HepG2 (cell line): ENCODE results near the gene BARX1. TPM values are rescaled to one million over a fixed set of nuclear protein-coding genes. Genes with fewer than 3 reads are reported as not detected.

Experiments used
- ATAC-seq: fragments of 200-7000 bp; cut with Tn5 transposase; 3 replicates; pipeline ENCODE4 v1.9.1; 2020; ENCODE audit warnings: mild to moderate bottlenecking, moderate library complexity
- BruUV-seq: library from RNA; stranded (reverse); fragments of 400-500 nt; replicated peaks from 2 replicates; lab custom pipeline; 2021; lab: Mats Ljungman, UMichigan
- CTCF ChIA-PET: fragments of 300-600 bp; formaldehyde crosslinking; extraction: SDS; loops from one replicate; lab custom pipeline; 2021; ENCODE audit warnings: low total read pairs, inconsistent platforms, low intra/inter-chr PET ratio; lab: Yijun Ruan, JAX
- POLR2A ChIA-PET: fragments of 350-600 bp; sonication (Branson Sonifier 250); formaldehyde crosslinking; loops from one replicate; lab custom pipeline; 2020; ENCODE audit warnings: antibody characterized with exemption, inconsistent platforms; lab: Yijun Ruan, JAX
- DNase-seq: peaks from one replicate; pipeline ENCODE4 v3.0.0-alpha.2; 2015; ENCODE audit warnings: low spot score
- FAIRE-seq: peaks from 3 replicates; lab custom pipeline; 2011; peaks lifted over from hg19 to GRCh38; lab: Jason Lieb, UNC
- H2AFZ ChIP-seq: one replicate; pipeline ENCODE4 v1.6.1; 2011; ENCODE audit warnings: low read length, inconsistent platforms
- H3K27ac ChIP-seq: fragments of 300-600 bp; 3 replicates; pipeline ENCODE4 v1.8.0; 2011; ENCODE audit warnings: mixed run types, mild to moderate bottlenecking, mixed read lengths, low read length, inconsistent platforms; ENCODE audit not compliant: insufficient read depth; ENCODE audit errors: extremely low read length
- H3K27me3 ChIP-seq, 2 experiments: fragments of 200-600 bp in 1 of 2; 2 replicates in 1 of 2; 3 replicates in 1 of 2; pipeline versions ENCODE4 v1.6.0 to v1.8.0; 2011; ENCODE audit warnings: low read length in 2 of 2, mild to moderate bottlenecking in 2 of 2, moderate library complexity in 2 of 2, inconsistent platforms in 1 of 2; ENCODE audit not compliant: insufficient read depth in 2 of 2, control insufficient read depth in 1 of 2
- H3K36me3 ChIP-seq, 2 experiments: fragments of 200-600 bp in 1 of 2; replicated peaks in 1 of 2; 2 replicates in 1 of 2; 3 replicates in 1 of 2; pipeline versions ENCODE4 v1.5.1 to v1.8.0; 2011; ENCODE audit warnings: low read length in 2 of 2, inconsistent platforms in 1 of 2; ENCODE audit not compliant: insufficient read depth in 2 of 2, control insufficient read depth in 1 of 2
- H3K4me1 ChIP-seq: 2 replicates; pipeline ENCODE4 v1.5.1; 2012; ENCODE audit warnings: low read length, inconsistent platforms; ENCODE audit not compliant: insufficient read depth
- H3K4me2 ChIP-seq: 2 replicates; pipeline ENCODE4 v1.6.0; 2011; ENCODE audit warnings: low read depth, low read length, inconsistent platforms
- H3K4me3 ChIP-seq, 3 experiments: fragments of 200-600 bp in 1 of 3; sonication (generic), shearing (Covaris generic) in 1 of 3; replicated peaks in 1 of 3; 2 replicates each; pipeline ENCODE4 v1.5.1; 2011 to 2016; ENCODE audit warnings: low read length in 3 of 3, inconsistent platforms in 2 of 3, low read depth in 2 of 3, mild to moderate bottlenecking in 2 of 3, control low read depth in 1 of 3, mixed read lengths in 1 of 3; ENCODE audit not compliant: insufficient read depth in 1 of 3
- H3K79me2 ChIP-seq: one replicate; pipeline ENCODE4 v1.6.1; 2011; ENCODE audit warnings: low read length, inconsistent platforms; ENCODE audit not compliant: insufficient read depth
- H3K9ac ChIP-seq: 2 replicates; pipeline ENCODE4 v1.6.0; 2011; ENCODE audit warnings: mild to moderate bottlenecking, low read depth, low read length, inconsistent platforms; ENCODE audit not compliant: insufficient read depth
- H3K9me3 ChIP-seq: 2 replicates; pipeline ENCODE4 v1.5.1; 2012; ENCODE audit warnings: mild to moderate bottlenecking, low read length
- H4K20me1 ChIP-seq: 2 replicates; pipeline ENCODE4 v1.6.0; 2011; ENCODE audit warnings: inconsistent platforms, mild to moderate bottlenecking, low read length, moderate library complexity; ENCODE audit not compliant: insufficient read depth
- BCL6 ChIP-seq: IDR thresholded peaks from 2 replicates; pipeline ENCODE4 v1.6.1; 2016; ENCODE audit warnings: missing genetic modification reagents, missing compliant biosample characterization
- EZH2 ChIP-seq: conservative IDR thresholded peaks from 2 replicates; pipeline ENCODE4 v1.6.1; 2012; ENCODE audit warnings: mild to moderate bottlenecking, low read depth, low read length, moderate library complexity
- GLI4 ChIP-seq: sonication (generic); formaldehyde crosslinking; IDR thresholded peaks from 2 replicates; pipeline ENCODE4 v1.5.1; 2020; ENCODE audit warnings: missing genetic modification reagents, mild to moderate bottlenecking, moderate library complexity, borderline replicate concordance
- PAWR ChIP-seq: sonication (generic); formaldehyde crosslinking; IDR thresholded peaks from 2 replicates; pipeline ENCODE4 v1.4.0; 2020; ENCODE audit warnings: missing genetic modification reagents, mild to moderate bottlenecking, borderline replicate concordance
- PCBP1 ChIP-seq: fragments of 200-400 bp; formaldehyde crosslinking; IDR thresholded peaks from 2 replicates; pipeline ENCODE4 v1.6.1; 2017; ENCODE audit warnings: mild to moderate bottlenecking, low read depth, low read length, borderline replicate concordance
- RCOR2 ChIP-seq: IDR thresholded peaks from 2 replicates; pipeline ENCODE4 v1.6.1; 2016; ENCODE audit warnings: missing biosample characterization, missing genetic modification reagents
- SMC3 ChIP-seq: IDR thresholded peaks from 2 replicates; pipeline ENCODE4 v1.6.1; 2011; ENCODE audit warnings: low read length, improper control_type of control experiment
- STAG1 ChIP-seq: sonication (generic); formaldehyde crosslinking; IDR thresholded peaks from 2 replicates; pipeline ENCODE4 v1.4.0; 2020; ENCODE audit warnings: missing genetic modification reagents
- U2AF1 ChIP-seq: fragments of 200-400 bp; formaldehyde crosslinking; optimal IDR thresholded peaks from 2 replicates; pipeline ENCODE3; 2017; ENCODE audit warnings: mild to moderate bottlenecking, low read depth, low read length
- ZBTB3 ChIP-seq: sonication (generic); formaldehyde crosslinking; IDR thresholded peaks from 2 replicates; pipeline ENCODE4 v1.4.0; 2020; ENCODE audit warnings: low read depth, mild to moderate bottlenecking, moderate library complexity, missing genetic modification reagents, borderline replicate concordance
- ZFP37 ChIP-seq: sonication (generic); formaldehyde crosslinking; IDR thresholded peaks from 2 replicates; pipeline ENCODE4 v1.4.0; 2020; ENCODE audit warnings: missing genetic modification reagents, borderline replicate concordance
- ZNF225 ChIP-seq: sonication (generic); formaldehyde crosslinking; IDR thresholded peaks from 2 replicates; pipeline ENCODE4 v1.4.0; 2020; ENCODE audit warnings: mild to moderate bottlenecking, missing genetic modification reagents
- ZNF563 ChIP-seq: sonication (generic); formaldehyde crosslinking; IDR thresholded peaks from 2 replicates; pipeline ENCODE4 v1.8.0; 2022; ENCODE audit warnings: mild to moderate bottlenecking, moderate library complexity, missing genetic modification reagents
- WGBS: methylation state at CpG from one replicate; pipeline ENCODE4 v1.1.6; 2017; ENCODE audit warnings: low lambda C conversion rate; 5-methylcytosine and 5-hydroxymethylcytosine counted together
- in situ Hi-C: cut with HindIII; loops from 2 replicates; pipeline ENCODE4 v1.10.0; 2017; ENCODE audit warnings: low pct_unique_long_range_greater_than_20kb; ENCODE audit not compliant: extremely low pct_ligation_motif_present
- intact Hi-C: fragments of 100-400 bp; cut with micrococcal nuclease; formaldehyde crosslinking; loops from one replicate; pipeline ENCODE4 v1.10.0; 2022; ENCODE audit not compliant: unreplicated experiment
- polyA plus RNA-seq, 8 experiments: library from polyadenylated mRNA; depleted of rRNA in 3 of 8; stranded (reverse) in 7 of 8; unstranded in 1 of 8; fragments of >200 nt; fragmentation: Illumina TruSeq in 4 of 8; extraction: Trizol in 4 of 8; gene quantifications; 2 replicates each; pipeline versions ENCODE4 v1.2.1 to v1.2.3, GENCODE V29; 2011 to 2016; ENCODE audit warnings: low read depth in 4 of 8, missing spikeins in 1 of 8, mixed read lengths in 1 of 8; ENCODE audit not compliant: insufficient read depth in 1 of 8
- total RNA-seq, 5 experiments: library from RNA; depleted of rRNA; stranded (reverse); fragments of >200 nt; fragmentation: Illumina TruSeq; extraction: Trizol; gene quantifications; 2 replicates each; pipeline ENCODE4 v1.2.3, GENCODE V29; 2016; ENCODE audit warnings: low read depth in 1 of 5
- TF ChIP-seq, protein P1 (sequence below): sonication (generic); formaldehyde crosslinking; IDR thresholded peaks from 2 replicates; pipeline ENCODE4 v1.4.0; 2020; ENCODE audit warnings: mild to moderate bottlenecking, missing genetic modification reagents, borderline replicate concordance
- TF ChIP-seq, protein P2 (sequence below): IDR thresholded peaks from 2 replicates; pipeline ENCODE4 v1.6.1; 2016; ENCODE audit warnings: low read depth, borderline replicate concordance
- TF ChIP-seq, protein P3 (sequence below): sonication (generic); formaldehyde crosslinking; IDR thresholded peaks from 2 replicates; pipeline ENCODE4 v1.4.0; 2020; ENCODE audit warnings: mild to moderate bottlenecking, low read depth, missing genetic modification reagents

BARX1 gene
- total and polyA plus RNA-seq, 2 of the 13 experiments (the other 11 are each of a cell fraction or from before 2014, with no cell fraction given), result not detected

DNA sequence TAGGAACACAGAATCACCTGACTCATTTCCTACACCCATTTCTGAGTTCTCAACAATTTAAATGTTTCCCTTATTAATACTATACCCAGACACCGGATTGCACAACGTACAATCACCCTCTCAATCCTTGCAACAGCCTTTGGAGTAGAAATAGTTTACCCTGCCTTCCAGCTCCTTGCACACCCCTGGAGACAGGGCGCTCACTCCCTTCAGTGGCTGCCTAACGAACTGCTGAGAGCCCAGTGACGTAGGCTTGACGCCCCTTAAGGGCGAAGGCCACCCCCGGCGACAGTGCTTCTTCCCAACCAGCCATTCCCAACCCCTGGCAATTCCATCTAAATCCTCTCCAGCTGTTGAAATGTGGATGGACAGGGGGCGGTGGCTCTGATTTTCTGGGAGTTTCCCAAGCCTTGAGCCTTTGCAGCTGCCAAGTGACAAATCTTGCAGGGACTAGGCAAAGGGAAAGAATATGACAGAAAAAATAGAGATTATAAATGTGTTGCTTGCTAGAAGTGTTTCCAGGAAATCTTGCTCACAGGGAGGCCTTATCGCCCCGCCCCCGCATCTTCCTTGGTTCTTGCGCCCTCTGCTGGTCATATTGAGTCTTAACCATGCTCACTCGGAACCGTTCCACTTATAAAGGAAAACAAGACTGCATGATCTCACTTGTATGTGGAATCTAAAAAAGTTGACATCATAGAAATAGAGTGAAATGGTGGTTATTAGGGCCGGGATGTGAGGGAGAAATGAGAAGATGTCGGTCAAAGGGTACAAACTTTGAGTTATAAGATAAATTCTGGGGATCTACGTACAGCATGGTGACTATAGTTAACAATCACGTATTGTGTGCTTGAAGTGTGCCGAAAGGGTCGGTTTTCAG lies 7.6 kb upstream of the BARX1 start:
- H3K79me2 ChIP-seq, result no peaks in the 10 kb centered on the region
- no peaks in the 10 kb centered on the region for H3K36me3 ChIP-seq
- no peak overlapping the region for H3K4me2 ChIP-seq
- no TSS peak for BruUV-seq
- H3K4me1 ChIP-seq, result no peaks in the 10 kb centered on the region
- intact Hi-C loops (loop anchor here (1.0 to 2.0 kb wide), 2 partner anchors 142 to 280 kb away; no protein-coding TSS in a partner anchor), in situ Hi-C loops (loop anchor here (5.0 kb wide), 2 partner anchors 140 to 280 kb away; no protein-coding TSS in a partner anchor)
- FAIRE-seq (peak; percentile 87), DNase-seq (peak; percentile 66), ATAC-seq (peak; percentile 73)
- CTCF ChIA-PET, result interaction anchor here (0.9 to 2.5 kb wide), 5 partner anchors 91 to 280 kb away, joined by 3 to 19 read pairs (median 6); no protein-coding TSS in a partner anchor
- H4K20me1 ChIP-seq, result no peaks in the 10 kb centered on the region
- no peak overlapping the region for H3K27ac ChIP-seq
- H3K4me3 ChIP-seq, result no peak overlapping the region
- 9% methylated on average over 20 of the region's 22 CpGs for WGBS
- no peak overlapping the region for H2AFZ ChIP-seq
- POLR2A ChIA-PET, result no interaction called here
- peaks cover 12 to 36% of the 10 kb centered on the region in 2 experiments for H3K27me3 ChIP-seq
- H3K9me3 ChIP-seq, result no peaks in the 10 kb centered on the region
- no peak overlapping the region for H3K9ac ChIP-seq
- no peak for TF ChIP-seq ZNF225
- TF ChIP-seq U2AF1, result no peak
- TF ChIP-seq STAG1 (CRISPR knock-in tag), result peak; percentile 86
- no peak for TF ChIP-seq RCOR2
- no peak for TF ChIP-seq ZFP37 (CRISPR knock-in tag)
- TF ChIP-seq, protein P1, sequence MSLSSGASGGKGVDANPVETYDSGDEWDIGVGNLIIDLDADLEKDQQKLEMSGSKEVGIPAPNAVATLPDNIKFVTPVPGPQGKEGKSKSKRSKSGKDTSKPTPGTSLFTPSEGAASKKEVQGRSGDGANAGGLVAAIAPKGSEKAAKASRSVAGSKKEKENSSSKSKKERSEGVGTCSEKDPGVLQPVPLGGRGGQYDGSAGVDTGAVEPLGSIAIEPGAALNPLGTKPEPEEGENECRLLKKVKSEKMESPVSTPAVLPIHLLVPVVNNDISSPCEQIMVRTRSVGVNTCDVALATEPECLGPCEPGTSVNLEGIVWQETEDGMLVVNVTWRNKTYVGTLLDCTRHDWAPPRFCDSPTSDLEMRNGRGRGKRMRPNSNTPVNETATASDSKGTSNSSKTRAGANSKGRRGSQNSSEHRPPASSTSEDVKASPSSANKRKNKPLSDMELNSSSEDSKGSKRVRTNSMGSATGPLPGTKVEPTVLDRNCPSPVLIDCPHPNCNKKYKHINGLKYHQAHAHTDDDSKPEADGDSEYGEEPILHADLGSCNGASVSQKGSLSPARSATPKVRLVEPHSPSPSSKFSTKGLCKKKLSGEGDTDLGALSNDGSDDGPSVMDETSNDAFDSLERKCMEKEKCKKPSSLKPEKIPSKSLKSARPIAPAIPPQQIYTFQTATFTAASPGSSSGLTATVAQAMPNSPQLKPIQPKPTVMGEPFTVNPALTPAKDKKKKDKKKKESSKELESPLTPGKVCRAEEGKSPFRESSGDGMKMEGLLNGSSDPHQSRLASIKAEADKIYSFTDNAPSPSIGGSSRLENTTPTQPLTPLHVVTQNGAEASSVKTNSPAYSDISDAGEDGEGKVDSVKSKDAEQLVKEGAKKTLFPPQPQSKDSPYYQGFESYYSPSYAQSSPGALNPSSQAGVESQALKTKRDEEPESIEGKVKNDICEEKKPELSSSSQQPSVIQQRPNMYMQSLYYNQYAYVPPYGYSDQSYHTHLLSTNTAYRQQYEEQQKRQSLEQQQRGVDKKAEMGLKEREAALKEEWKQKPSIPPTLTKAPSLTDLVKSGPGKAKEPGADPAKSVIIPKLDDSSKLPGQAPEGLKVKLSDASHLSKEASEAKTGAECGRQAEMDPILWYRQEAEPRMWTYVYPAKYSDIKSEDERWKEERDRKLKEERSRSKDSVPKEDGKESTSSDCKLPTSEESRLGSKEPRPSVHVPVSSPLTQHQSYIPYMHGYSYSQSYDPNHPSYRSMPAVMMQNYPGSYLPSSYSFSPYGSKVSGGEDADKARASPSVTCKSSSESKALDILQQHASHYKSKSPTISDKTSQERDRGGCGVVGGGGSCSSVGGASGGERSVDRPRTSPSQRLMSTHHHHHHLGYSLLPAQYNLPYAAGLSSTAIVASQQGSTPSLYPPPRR (CRISPR knock-in tag), result no peak
- TF ChIP-seq EZH2, result no peak
- TF ChIP-seq, protein P2, sequence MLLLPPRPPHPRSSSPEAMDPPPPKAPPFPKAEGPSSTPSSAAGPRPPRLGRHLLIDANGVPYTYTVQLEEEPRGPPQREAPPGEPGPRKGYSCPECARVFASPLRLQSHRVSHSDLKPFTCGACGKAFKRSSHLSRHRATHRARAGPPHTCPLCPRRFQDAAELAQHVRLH (CRISPR knock-in tag), result no peak
- TF ChIP-seq ZNF563 (CRISPR knock-in tag), result no peak
- TF ChIP-seq GLI4, result no peak
- TF ChIP-seq PCBP1, result no peak
- TF ChIP-seq SMC3, result peak; percentile 92
- TF ChIP-seq, protein P3, sequence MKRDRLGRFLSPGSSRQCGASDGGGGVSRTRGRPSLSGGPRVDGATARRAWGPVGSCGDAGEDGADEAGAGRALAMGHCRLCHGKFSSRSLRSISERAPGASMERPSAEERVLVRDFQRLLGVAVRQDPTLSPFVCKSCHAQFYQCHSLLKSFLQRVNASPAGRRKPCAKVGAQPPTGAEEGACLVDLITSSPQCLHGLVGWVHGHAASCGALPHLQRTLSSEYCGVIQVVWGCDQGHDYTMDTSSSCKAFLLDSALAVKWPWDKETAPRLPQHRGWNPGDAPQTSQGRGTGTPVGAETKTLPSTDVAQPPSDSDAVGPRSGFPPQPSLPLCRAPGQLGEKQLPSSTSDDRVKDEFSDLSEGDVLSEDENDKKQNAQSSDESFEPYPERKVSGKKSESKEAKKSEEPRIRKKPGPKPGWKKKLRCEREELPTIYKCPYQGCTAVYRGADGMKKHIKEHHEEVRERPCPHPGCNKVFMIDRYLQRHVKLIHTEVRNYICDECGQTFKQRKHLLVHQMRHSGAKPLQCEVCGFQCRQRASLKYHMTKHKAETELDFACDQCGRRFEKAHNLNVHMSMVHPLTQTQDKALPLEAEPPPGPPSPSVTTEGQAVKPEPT, result no peak
- peak; percentile 61; the same call in 1 of the 2 replicates for TF ChIP-seq BCL6 (CRISPR knock-in tag)
- TF ChIP-seq ZBTB3 (CRISPR knock-in tag), result no peak
- no peak for TF ChIP-seq PAWR (CRISPR knock-in tag)
